Medulla oblongata (tissue), 1 donor: ENCODE results near the gene SPHKAP.
A peak's percentile ranks its signal among the peaks of the same experiment; 100 is the strongest.
"Not testable (repeated sequence)": the region's sequence is repeated elsewhere in the genome, so short reads cannot be mapped to it uniquely, and the experiment has no call there.

Experiments
- DNase-seq: peaks from one replicate; pipeline ENCODE4 v3.0.0-alpha.2; 2015; ENCODE audit errors: extremely low spot score

Gene SPHKAP

DNA sequence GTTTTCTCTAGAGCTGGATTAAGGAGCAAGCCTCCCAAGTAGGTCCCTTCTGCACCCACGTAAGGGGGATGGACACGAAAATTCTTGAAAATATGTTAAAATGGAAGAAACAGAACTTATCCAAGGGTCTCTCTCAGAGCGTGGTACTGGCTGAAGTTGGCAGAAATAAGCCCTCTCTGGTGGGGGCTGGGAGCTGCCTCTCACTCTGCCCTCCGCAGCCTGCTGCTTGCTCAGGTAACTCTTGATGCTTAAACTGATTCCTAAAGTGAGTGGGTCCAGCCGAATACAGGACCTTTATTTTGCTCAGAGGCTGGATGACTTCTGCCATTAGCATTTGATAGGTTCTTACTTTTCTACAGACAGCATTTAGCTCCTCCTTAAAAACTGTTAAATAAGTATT is 78.1 kb downstream of the SPHKAP start:
- no peak for DNase-seq

GRCh38 chr2:228102949-228103348 is 78.5 kb downstream of the SPHKAP start:
- no peak for DNase-seq

GRCh38 chr2:228094377-228094921 is 87.0 kb downstream of the SPHKAP start:
- DNase-seq: no peak

- no peak for DNase-seq
These were observed 89.4 kb downstream of the SPHKAP start for GRCh38 chr2:228092056-228092455.

- DNase-seq: no peak
These were observed 94.9 kb downstream of the SPHKAP start for GRCh38 chr2:228086561-228086960.

- DNase-seq: no peak
These were observed 96.8 kb downstream of the SPHKAP start for GRCh38 chr2:228084717-228085116.

DNA sequence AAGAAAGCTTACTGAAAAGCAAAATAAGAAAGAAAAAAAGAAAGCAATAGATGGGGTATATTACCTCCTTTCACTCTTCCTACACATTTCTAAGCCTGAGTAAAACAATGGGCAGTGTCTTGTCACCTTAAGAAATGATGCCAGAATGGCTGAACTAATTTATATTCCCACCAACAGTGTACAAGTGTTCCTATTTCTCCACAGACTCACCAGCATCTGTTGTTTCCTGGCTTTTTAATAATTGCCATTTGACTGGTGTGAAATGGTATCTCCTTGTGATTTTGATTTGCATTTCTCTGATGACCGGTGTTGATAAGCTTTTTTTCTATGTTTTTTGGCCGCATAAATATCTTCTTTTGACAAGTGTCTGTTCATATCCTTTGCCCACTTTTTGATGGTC is 98.4 kb downstream of the SPHKAP start:
- DNase-seq: no peak

DNA sequence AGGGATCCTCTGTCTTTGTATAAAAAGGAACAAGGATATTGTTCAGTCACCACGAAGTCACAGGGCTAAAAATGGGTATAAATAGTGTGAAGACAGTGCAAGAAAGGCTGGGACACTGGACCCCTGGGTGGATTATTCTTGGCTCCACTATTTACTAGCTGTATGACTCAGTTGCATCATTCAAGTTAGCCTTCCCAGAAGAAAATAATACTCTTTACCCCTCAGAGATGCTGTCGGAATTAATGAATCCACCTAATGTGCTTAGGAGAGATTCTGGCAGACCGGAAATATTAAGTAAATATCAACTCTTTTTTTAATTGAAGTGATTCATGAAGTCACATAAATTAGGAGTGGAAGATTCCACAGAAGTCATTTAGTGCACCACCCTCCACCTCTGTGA is 98.9 kb downstream of the SPHKAP start:
- DNase-seq: no peak

GRCh38 chr2:228079194-228079593 is 102.3 kb downstream of the SPHKAP start:
- DNase-seq: no peak

- not testable (repeated sequence) for DNase-seq
These were observed 104.8 kb downstream of the SPHKAP start for GRCh38 chr2:228076695-228077094.

- DNase-seq: no peak
These were observed 108.8 kb downstream of the SPHKAP start for GRCh38 chr2:228072669-228073068.

GRCh38 chr2:228067309-228067708 is 114.2 kb downstream of the SPHKAP start:
- DNase-seq: no peak

DNA sequence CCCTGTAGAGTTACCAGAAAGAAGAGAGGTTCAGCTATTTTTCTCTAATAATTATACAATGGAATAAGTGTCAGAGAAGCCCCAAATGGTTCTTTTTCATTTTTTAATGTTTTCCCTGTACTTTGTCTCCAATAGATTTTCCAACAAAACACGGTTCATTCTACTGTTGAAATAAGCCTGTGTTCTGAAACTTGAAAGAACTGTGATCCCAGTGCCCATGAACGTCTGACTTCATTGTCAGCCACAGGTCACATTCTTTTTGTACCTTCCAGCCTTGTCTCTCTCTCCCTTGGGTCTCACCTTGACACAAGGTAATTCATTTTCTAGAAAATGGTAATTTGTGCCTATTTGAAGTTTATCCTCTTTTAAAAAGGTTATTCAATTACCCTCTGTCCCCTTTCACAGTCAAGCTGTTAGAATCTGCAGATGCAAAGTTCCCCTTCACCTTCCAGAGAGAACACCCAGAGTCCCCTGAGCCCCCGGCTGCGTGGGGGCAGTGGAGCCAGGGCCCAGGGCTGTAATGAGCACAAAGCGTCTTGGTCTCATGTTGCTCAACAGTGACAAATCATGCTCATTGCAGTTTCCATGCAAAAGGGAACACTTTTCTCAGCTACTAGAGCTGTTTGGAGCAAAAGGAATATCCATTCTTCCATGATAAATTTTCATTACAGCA is 115.2 kb downstream of the SPHKAP start:
- DNase-seq: no peak

DNA sequence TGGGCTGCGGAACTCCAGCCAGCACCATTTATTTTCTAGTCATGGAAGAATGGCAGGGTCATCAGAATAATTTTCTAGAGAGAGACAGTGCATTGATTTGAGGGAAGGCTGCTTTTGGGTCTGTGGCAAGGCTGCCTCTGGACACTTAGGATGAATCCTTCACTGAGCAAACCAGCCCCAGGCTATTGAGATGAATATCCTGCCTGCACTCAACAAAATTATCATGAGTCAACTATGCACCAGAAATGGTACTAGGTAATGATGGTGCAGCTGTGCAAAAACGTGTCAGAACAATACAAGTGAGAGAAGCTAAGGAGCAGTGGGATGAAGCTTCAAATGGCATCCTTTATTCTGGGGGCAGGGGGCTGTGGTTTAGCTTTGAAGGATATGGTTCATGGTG is 115.8 kb downstream of the SPHKAP start:
- no peak for DNase-seq

DNA sequence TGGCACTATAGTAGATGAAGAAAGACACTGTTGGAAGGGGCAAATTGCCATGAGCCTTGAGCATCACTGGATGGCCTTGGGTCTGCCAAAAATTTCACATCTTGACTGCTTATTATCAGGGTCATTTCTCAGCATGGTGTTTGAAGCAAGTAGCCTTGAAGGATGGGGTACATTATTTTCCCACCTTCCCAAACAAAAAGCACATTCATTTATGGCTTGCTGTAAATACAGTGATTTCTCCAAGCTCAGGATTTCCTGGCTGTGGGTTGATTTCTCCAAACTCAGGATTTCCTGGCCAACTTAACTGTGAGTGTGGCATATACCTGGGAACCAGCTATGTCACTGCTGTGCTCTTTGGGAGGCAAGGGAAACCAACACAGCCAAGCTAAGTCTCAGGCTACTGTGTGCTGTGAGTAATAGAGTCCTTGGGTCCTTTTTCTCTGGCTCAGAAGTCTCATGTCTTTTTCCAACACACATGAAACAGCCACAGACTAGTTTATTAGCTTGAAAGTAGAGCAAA is 116.6 kb downstream of the SPHKAP start:
- DNase-seq: no peak

DNA sequence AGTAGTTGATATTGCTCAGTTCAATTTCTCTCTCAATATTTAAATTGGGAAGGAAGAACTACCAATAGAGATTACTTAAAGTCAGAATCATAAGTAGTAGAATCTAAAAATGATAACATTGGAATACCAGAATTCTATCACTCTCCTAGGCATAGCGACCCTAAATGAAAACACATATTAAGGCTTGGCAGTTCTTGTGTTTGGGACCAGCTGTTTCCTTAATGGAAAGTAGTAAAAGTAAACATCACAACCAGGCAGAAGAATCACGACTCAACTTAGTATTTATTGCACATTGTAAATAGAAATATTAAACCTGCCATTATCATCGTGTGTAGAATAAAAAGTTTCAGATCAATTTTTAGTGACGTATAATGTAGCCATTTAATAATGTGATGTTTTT is 117.5 kb downstream of the SPHKAP start:
- DNase-seq: no peak

DNA sequence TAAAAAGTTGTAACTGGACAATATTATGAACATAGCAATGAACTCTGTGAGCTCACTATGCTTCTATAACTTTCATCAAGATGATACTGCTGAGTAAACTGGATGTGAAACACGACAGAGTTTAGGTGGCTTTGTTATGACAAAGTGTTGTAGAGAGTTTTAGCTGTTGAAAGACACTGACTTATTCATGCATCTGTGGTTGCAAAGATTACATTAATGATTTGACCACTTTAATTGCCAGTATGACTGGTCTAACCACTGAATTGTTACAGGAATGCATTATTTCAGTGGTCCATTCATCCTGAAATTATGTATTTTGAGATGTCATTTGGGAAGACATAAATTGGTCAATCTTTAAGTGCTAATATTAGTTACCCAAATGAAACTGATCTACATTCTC is 117.9 kb downstream of the SPHKAP start:
- no peak for DNase-seq

DNA sequence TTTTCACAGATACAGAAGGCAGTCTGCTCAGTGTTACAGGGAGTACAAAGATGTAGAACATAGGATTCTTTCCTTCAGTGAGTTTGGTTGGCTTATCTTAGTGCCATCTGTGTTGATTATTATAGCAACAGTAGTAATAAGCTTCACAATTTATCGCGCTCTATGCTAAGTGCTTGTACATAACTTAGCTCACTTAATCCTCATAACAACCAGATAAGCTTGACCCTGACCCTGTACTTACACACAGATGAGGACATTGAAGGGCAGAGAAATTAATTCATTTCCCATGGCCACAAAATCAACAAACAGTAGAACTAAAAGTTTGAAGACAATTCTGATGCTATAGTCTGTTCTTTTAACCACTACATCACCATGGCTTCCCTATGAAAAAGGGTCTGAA is 121.8 kb downstream of the SPHKAP start:
- no peak for DNase-seq

GRCh38 chr2:228056293-228057097 is 125.0 kb downstream of the SPHKAP start:
- DNase-seq: no peak

DNA sequence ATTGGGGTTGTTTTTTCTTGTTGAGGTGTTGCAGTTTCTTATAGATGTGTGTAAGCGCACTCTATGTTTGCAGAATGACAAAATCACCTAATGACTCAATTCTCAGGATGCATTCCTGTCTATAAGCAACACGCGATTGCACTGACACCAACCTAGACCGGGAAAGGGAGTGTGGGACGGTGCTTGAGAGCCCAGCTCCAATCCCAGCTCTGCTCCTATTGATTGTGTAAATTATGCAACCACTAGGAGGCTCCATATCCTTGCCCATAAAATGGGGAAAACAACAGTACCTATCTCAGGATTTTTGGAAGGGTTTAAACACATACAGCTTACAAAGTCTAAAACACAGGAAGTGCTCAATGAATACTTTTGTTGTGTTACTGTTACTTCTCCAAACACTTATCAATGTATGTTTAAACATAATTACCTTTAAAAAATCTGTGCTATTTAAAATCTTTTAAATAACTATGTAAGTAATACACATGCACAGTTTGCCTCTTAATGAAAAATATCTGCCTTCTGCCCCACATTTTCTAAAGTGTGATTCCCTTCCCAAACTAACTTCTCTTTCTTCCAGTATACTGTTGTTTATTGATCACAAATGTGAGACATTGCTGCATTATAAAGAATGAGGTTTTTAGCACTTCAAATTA is 132.5 kb downstream of the SPHKAP start:
- peak; percentile 54 for DNase-seq

- DNase-seq: no peak
These were observed 140.5 kb downstream of the SPHKAP start for GRCh38 chr2:228040995-228041394.
